HG03469 (cell line): ENCODE data around the gene NBPF9.
"Not testable (repeated sequence)": the region's sequence is repeated elsewhere in the genome, so short reads cannot be mapped to it uniquely, and the experiment has no call there.

Experiments used
- ATAC-seq: cut with Tn5 transposase; IDR thresholded peaks from one replicate; pipeline ENCODE4 v1.9.1; 2021; ENCODE audit warnings: mild to moderate bottlenecking, moderate library complexity, moderate number of reproducible peaks; ENCODE audit not compliant: unreplicated experiment

The NBPF9 gene

GRCh38 chr1:149016626-149017025 is 86.7 kb downstream of the NBPF9 start:
- ATAC-seq = not testable (repeated sequence)

GRCh38 chr1:149015522-149015921 is 87.8 kb downstream of the NBPF9 start:
- ATAC-seq = not testable (repeated sequence)

GRCh38 chr1:149013513-149013912 is 89.8 kb downstream of the NBPF9 start:
- ATAC-seq = not testable (repeated sequence)

DNA sequence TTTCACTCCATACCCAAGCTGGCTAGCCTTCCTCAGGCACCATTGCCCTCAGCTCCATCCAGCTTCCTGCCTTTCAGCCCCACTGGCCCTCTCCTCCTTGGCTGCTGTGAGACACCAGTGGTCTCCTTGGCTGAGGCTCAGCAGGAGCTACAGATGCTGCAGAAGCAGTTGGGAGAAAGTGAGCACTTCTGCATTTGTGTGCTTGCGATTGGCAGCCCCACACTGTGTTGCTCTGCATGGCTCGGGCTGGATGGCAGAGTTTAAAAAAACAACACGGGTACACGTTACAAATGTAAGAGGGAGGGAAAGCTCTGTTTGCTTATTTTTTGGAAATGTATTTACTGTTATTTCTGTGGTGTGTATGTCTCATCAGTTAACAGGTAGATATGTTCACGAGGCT is 90.8 kb downstream of the NBPF9 start:
- ATAC-seq = not testable (repeated sequence)

- ATAC-seq = not testable (repeated sequence)
Measured at GRCh38 chr1:149009761-149010160, 93.6 kb downstream of the NBPF9 start.

DNA sequence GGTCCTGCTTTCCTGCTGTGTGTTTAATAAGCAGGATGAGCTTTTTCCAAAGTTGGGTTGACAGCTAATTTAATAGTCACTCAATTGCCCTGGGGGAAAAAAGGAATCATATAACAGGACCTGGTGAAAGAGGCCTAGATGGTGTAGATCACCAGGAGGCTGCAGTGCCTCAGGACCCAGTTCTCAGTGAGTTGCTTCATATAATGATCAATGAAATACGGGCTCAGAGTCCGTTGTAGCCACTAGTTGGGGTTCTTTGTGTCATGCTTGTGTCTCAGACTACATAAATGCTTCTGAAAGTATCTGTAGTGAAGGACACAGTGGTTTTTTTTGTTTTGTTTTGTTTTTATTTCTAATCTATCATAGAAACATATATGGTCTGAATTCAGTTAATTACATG is 94.6 kb downstream of the NBPF9 start:
- not testable (repeated sequence) for ATAC-seq

DNA sequence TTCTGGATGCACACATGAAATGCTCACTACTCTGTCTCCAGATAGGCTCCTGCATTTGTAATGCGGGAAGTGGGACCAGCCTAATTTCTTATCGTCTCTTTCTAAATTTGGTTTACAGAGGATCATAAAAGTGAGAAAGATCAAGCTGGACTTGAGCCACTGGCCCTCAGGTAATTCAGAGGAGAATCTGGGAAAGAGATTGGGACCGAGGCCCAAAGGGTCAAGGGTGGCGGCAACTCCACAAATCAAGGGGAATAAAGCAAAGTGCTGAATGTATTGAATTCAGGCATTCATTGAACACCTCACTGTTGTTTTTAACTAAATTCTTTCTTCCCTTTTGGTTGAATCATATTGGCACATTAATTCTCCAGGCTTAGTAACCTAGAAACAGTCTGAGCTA is 95.0 kb downstream of the NBPF9 start:
- not testable (repeated sequence) for ATAC-seq
